MM.1S (cell line): ENCODE data around the gene FAIM2.

Experiments
- DNase-seq: peaks from one replicate; pipeline ENCODE4 v3.0.0-alpha.2; 2015
- H2AFZ ChIP-seq: fragments of 300-600 bp; sonication (generic); 2 replicates; pipeline ENCODE4 v1.6.0; 2016; ENCODE audit warnings: antibody characterized with exemption, low read length
- H3F3A ChIP-seq: fragments of 300-600 bp; sonication (generic); 2 replicates; pipeline ENCODE4 v1.6.1; 2016; ENCODE audit warnings: mild to moderate bottlenecking, antibody characterized with exemption, low read length, moderate library complexity, mixed read lengths; ENCODE audit not compliant: insufficient read depth
- H3K27ac ChIP-seq: fragments of 300-600 bp; sonication (generic); 2 replicates; pipeline ENCODE4 v1.5.1; 2016; ENCODE audit warnings: mild to moderate bottlenecking, low read length
- H3K27me3 ChIP-seq: fragments of 300-600 bp; sonication (generic); replicated peaks from 2 replicates; pipeline ENCODE4 v1.6.0; 2016; ENCODE audit warnings: low read length; ENCODE audit not compliant: insufficient read depth
- H3K36me3 ChIP-seq: fragments of 300-600 bp; sonication (generic); replicated peaks from 2 replicates; pipeline ENCODE4 v1.6.1; 2016; ENCODE audit warnings: mild to moderate bottlenecking, low read length, mixed read lengths; ENCODE audit not compliant: insufficient read depth
- H3K4me1 ChIP-seq: fragments of 300-600 bp; sonication (generic); 2 replicates; pipeline ENCODE4 v1.6.1; 2016; ENCODE audit warnings: low read length, mixed read lengths
- H3K4me2 ChIP-seq: fragments of 300-600 bp; sonication (generic); 2 replicates; pipeline ENCODE4 v1.6.0; 2016; ENCODE audit warnings: low read depth, low read length
- H3K4me3 ChIP-seq: fragments of 300-600 bp; sonication (generic); 2 replicates; pipeline ENCODE4 v1.5.1; 2016; ENCODE audit warnings: low read length, mixed read lengths
- H3K79me2 ChIP-seq: fragments of 300-600 bp; sonication (generic); 2 replicates; pipeline ENCODE4 v1.6.1; 2016; ENCODE audit warnings: mixed run types, low read length, mixed read lengths
- H3K9ac ChIP-seq: fragments of 300-600 bp; sonication (generic); 2 replicates; pipeline ENCODE4 v1.6.1; 2016; ENCODE audit warnings: low read length, mixed read lengths
- H3K9me2 ChIP-seq: fragments of 300-600 bp; sonication (generic); replicated peaks from 2 replicates; pipeline ENCODE4 v1.6.1; 2016; ENCODE audit warnings: mild to moderate bottlenecking, low read length, mixed read lengths; ENCODE audit not compliant: insufficient read depth
- H3K9me3 ChIP-seq: fragments of 300-600 bp; sonication (generic); replicated peaks from 2 replicates; pipeline ENCODE4 v1.6.1; 2016; ENCODE audit warnings: mild to moderate bottlenecking, low read length, mixed read lengths; ENCODE audit not compliant: insufficient read depth
- H4K20me1 ChIP-seq: fragments of 300-600 bp; sonication (generic); 2 replicates; pipeline ENCODE4 v1.6.1; 2016; ENCODE audit warnings: mild to moderate bottlenecking, low read length, moderate library complexity, mixed read lengths; ENCODE audit not compliant: insufficient read depth
- EZH2 ChIP-seq: fragments of 300-600 bp; sonication (generic); optimal IDR thresholded peaks from 2 replicates; pipeline ENCODE3; 2017; ENCODE audit warnings: low read depth, mild to moderate bottlenecking, antibody characterized with exemption, low read length, mixed read lengths
- EZH2phosphoT487 ChIP-seq: fragments of 300-600 bp; sonication (generic); IDR thresholded peaks from 2 replicates; pipeline ENCODE4 v1.6.1; 2018; ENCODE audit warnings: antibody characterized with exemption, low read length
- TF ChIP-seq, protein P1 (sequence below): fragments of 300-600 bp; sonication (generic); IDR thresholded peaks from 2 replicates; pipeline ENCODE4 v1.5.1; 2016; ENCODE audit warnings: antibody characterized with exemption, low read length, mixed read lengths

FAIM2 gene

DNA sequence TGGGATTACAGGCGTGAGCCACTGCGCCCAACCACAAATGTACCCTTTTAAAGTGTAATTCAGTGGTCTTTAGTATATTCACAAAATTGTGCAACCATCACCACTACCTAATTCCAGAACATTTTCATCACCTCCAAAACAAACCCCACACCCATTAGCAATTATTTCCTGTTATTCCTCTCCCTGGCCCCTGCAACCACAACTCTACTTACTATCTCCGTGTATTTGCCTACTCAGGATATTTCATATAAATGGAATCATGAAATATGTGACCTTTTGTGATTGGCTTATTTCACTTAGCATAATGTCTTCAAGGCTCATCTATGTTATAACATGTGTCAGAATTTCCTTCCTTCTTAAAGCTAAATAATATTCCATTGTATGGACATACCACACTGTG lies 30.8 kb upstream of the FAIM2 start:
- no peak overlapping the region for H3K27ac ChIP-seq
- TF ChIP-seq EZH2, result no peak
- TF ChIP-seq, protein P1, sequence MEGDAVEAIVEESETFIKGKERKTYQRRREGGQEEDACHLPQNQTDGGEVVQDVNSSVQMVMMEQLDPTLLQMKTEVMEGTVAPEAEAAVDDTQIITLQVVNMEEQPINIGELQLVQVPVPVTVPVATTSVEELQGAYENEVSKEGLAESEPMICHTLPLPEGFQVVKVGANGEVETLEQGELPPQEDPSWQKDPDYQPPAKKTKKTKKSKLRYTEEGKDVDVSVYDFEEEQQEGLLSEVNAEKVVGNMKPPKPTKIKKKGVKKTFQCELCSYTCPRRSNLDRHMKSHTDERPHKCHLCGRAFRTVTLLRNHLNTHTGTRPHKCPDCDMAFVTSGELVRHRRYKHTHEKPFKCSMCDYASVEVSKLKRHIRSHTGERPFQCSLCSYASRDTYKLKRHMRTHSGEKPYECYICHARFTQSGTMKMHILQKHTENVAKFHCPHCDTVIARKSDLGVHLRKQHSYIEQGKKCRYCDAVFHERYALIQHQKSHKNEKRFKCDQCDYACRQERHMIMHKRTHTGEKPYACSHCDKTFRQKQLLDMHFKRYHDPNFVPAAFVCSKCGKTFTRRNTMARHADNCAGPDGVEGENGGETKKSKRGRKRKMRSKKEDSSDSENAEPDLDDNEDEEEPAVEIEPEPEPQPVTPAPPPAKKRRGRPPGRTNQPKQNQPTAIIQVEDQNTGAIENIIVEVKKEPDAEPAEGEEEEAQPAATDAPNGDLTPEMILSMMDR, result no peak
- TF ChIP-seq EZH2phosphoT487, result no peak
- DNase-seq, result no peak
- H3K4me1 ChIP-seq, result no peaks in the 10 kb centered on the region
- H3K4me3 ChIP-seq, result no peak overlapping the region
- no peaks in the 10 kb centered on the region for H3K9me2 ChIP-seq
- no peaks in the 10 kb centered on the region for H3K9me3 ChIP-seq
- no peak overlapping the region for H3K4me2 ChIP-seq
- H3K79me2 ChIP-seq, result no peaks in the 10 kb centered on the region
- H3K9ac ChIP-seq, result no peak overlapping the region
- no peaks in the 10 kb centered on the region for H3K27me3 ChIP-seq
- H3K36me3 ChIP-seq, result no peaks in the 10 kb centered on the region
- H4K20me1 ChIP-seq, result no peaks in the 10 kb centered on the region
- H2AFZ ChIP-seq, result no peak overlapping the region
- no peaks in the 10 kb centered on the region for H3F3A ChIP-seq

DNA sequence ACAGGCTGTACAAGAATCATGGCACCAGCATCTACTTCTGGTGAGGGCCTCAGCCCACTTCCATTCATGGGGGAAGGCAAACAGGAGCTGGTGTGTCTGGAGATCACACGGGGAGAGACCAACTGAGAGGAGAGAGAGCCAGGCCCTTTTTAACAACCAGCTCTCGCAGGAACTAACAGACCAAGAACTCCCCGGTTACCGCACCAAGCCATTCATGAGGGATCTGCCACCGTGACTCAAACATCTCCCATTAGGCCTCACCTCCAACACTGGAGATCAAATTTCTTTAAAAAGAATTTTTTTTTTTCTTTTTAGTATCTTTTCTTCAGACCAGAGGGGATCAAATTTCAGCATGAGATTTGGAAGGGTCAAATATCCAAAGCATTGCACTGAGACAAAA lies 30.1 kb upstream of the FAIM2 start:
- H3K9ac ChIP-seq, result no peak overlapping the region
- H3K79me2 ChIP-seq, result no peaks in the 10 kb centered on the region
- H3K9me3 ChIP-seq, result no peaks in the 10 kb centered on the region
- no peak overlapping the region for H3K27ac ChIP-seq
- no peak overlapping the region for H3K4me2 ChIP-seq
- H4K20me1 ChIP-seq, result no peaks in the 10 kb centered on the region
- H3K36me3 ChIP-seq, result no peaks in the 10 kb centered on the region
- no peaks in the 10 kb centered on the region for H3K4me1 ChIP-seq
- H2AFZ ChIP-seq, result no peak overlapping the region
- no peaks in the 10 kb centered on the region for H3K27me3 ChIP-seq
- no peaks in the 10 kb centered on the region for H3K9me2 ChIP-seq
- no peak overlapping the region for H3K4me3 ChIP-seq
- DNase-seq, result no peak
- H3F3A ChIP-seq, result no peaks in the 10 kb centered on the region
- TF ChIP-seq EZH2phosphoT487 (no peak), EZH2 (no peak)
- TF ChIP-seq, protein P1, result no peak

DNA sequence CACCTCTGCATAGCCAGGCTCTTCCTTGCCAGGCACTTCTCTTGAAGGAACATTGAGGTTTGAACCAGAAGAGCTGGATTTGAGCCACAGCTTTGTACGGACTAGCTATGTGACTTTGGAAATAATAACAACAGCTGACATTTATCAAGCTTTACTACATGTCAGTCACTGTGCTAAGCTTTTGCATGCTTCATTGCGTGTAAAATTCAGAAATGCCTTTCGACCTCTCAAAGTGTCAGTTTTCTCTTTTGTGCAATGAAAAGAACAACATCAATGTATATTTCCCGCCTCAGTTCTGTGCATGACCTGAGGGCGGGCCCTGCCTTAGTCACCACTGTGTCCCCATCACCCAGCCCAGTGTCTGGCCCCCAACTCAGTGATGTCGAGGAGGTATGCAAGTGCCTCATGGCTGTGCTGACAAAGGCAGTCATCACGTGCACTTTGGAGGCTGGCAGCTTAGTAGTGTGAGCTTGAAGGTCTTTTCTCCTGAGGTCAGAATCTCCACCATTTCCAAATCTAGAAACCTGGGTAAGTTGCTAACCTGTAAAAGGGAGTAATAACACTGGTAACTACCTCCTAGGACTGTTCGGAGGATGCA lies 28.9 kb upstream of the FAIM2 start:
- Histone ChIP-seq H3K4me2 (no peak overlapping the region), H3K36me3 (no peaks in the 10 kb centered on the region), H3K4me3 (no peak overlapping the region), H3K4me1 (no peaks in the 10 kb centered on the region), H3F3A (no peaks in the 10 kb centered on the region), H3K27me3 (no peaks in the 10 kb centered on the region), H3K79me2 (no peaks in the 10 kb centered on the region), H3K9me2 (no peaks in the 10 kb centered on the region), H3K9ac (no peak overlapping the region), H3K9me3 (no peaks in the 10 kb centered on the region), H3K27ac (no peak overlapping the region), H2AFZ (no peak overlapping the region), H4K20me1 (no peaks in the 10 kb centered on the region)
- no peak for TF ChIP-seq EZH2phosphoT487
- TF ChIP-seq, protein P1, result no peak
- no peak for DNase-seq
